ENCODE measurements around the gene SHD. TPM values are rescaled to one million over a fixed set of nuclear protein-coding genes. Genes with fewer than 3 reads are reported as not detected.
A peak's percentile ranks its signal among the peaks of the same experiment; 100 is the strongest.

SHD gene
- total and polyA plus RNA-seq, 3 experiments from 2014 or later = not detected

DNA sequence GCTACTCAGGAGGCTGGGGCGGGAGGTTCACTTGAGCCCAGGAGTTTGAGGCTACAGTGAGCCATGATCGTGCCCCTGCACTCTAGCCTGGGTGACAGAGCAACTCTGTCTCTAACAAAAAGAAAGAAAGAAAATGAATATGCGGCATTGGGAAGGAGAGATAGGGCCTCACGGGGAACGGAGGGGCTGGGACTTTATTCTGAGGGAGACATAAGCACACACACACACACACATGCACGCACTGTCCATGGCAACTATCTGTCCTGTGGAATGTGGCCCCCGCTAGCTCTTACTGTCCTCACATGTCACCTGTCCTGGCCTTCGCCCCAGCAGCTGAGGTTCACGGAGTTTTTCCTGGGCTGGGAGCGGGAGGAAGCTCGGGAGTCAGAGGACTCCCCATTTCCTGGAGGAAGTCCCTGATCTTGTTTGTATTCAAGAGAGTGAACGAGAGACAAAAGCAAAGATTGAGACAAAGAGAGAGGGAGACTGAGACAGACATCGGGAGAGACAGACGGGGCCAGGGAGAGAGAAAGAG is 58.9 kb downstream of the SHD start:
- Histone ChIP-seq H3K36me3 (ENCODE audit: insufficient read depth, low read length) (no peaks in the 10 kb centered on the region), H3K4me1 (ENCODE audit: insufficient read depth, low read length) (peaks cover 14% of the 10 kb centered on the region), H3K27ac (ENCODE audit: low read depth, low read length) (peak overlapping the region; percentile 57), H3K9me3 (ENCODE audit: low read length) (no peaks in the 10 kb centered on the region), H3K27me3 (ENCODE audit: insufficient read depth, low read length, poor library complexity, severe bottlenecking) (no peaks in the 10 kb centered on the region), H3K4me3 (ENCODE audit: low read length) (peak overlapping the region; percentile 66)
- peaks cover 0 to 2% (median 0%) of the 10 kb centered on the region in 3 donors for H3K36me3 Mint-ChIP-seq
- no peak for DNase-seq
- CTCF ChIA-PET = interaction anchor here (1.0 to 2.5 kb wide), 2 partner anchors 64 to 70 kb away, joined by 3 to 8 read pairs; partner anchors contain the start of gene CHAF1A
- H3K4me3 Mint-ChIP-seq = peak overlapping the region; percentile 70 to 91 (median 79)
- peaks cover 0 to 3% of the 10 kb centered on the region in 2 donors for H3K27me3 Mint-ChIP-seq
- POLR2A ChIA-PET = interaction anchor here (0.5 to 0.8 kb wide), 2 partner anchors 15 to 106 kb away, joined by 3 to 4 read pairs; no protein-coding TSS in a partner anchor
- H3K9me3 Mint-ChIP-seq = no peaks in the 10 kb centered on the region
- peaks cover 23 to 31% (median 29%) of the 10 kb centered on the region in 3 donors for H3K4me1 Mint-ChIP-seq
- peak overlapping the region in 7 of 8 donors; percentile 29 to 88 (median 74) for H3K27ac Mint-ChIP-seq

DNA sequence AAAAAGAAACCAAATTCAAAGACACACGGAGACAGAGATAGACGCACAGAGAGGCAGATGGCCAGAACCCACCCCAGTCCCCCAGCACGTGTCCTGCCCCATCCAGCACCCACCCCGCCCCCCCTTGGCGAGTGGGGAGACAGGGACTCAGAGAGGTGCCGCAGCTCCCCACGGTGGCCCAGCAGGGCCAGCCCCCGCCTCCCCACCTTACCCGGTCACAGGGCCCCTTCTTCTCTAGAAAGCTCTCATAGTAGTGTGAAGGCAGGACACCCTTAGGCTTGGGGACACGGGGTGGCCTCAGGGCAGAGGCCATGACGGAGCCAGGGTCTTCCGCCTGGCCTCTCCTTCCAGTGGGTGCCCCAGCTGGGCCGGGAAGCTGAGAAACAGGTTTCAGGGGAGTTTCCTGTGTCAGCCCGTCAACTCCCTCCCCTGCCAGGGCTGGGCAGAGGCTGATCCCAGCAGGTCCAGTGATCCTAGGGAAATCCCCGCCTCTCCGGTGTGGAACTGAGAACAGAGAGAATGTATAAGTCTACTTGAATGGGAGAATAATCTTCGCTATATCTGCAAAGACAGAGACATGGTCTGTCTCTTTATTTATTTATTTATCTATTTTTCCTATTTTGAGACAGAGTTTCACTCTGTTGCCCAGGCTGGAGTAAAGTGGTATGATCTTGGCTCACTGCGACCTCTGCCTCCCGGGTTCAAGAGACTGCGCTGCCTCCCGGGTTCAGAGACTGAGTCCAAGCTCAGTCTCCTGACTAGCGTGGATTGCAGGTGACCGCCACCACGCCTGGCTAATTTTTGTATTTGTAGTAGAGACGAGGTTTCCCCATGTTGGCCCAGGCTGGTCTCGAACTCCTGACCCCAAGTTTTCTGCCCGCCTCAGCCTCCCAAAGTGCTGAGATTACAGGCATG is 59.6 kb downstream of the SHD start, which contains the start of gene STAP2:
TSS of gene STAP2 (minus strand) at position 387 of the 915 bp plus-strand sequence. CDS start at position 313, 74 bp downstream.
- peak within 1 kb of the TSS; percentile 57 for H3K27ac ChIP-seq (ENCODE audit: low read depth, low read length)
- H3K4me1 ChIP-seq (ENCODE audit: insufficient read depth, low read length) = peaks cover 14% of the 10 kb centered on the region
- H3K36me3 ChIP-seq (ENCODE audit: insufficient read depth, low read length) = no peaks in the 10 kb centered on the region
- no peaks in the 10 kb centered on the region for H3K27me3 ChIP-seq (ENCODE audit: insufficient read depth, low read length, poor library complexity, severe bottlenecking)
- peaks cover 0 to 4% (median 0%) of the 10 kb centered on the region in 3 donors for H3K36me3 Mint-ChIP-seq
- H3K4me3 ChIP-seq (ENCODE audit: low read length) = peak within 1 kb of the TSS; percentile 66
- no peaks in the 10 kb centered on the region for H3K9me3 ChIP-seq (ENCODE audit: low read length)
- CTCF ChIA-PET = interaction anchor here (1.0 to 2.5 kb wide), 2 partner anchors 64 to 71 kb away, joined by 3 to 8 read pairs; partner anchors contain the start of gene CHAF1A
- H3K4me1 Mint-ChIP-seq = peaks cover 25 to 33% (median 33%) of the 10 kb centered on the region in 3 donors
- peak in 1 of 5 donors; percentile 17 for DNase-seq
- peak within 1 kb of the TSS in 7 of 8 donors; percentile 29 to 88 (median 77) for H3K27ac Mint-ChIP-seq
- H3K4me3 Mint-ChIP-seq = peak within 1 kb of the TSS; percentile 70 to 91 (median 79)
- no peaks in the 10 kb centered on the region for H3K9me3 Mint-ChIP-seq
- peaks cover 0 to 3% of the 10 kb centered on the region in 2 donors for H3K27me3 Mint-ChIP-seq
- POLR2A ChIA-PET = interaction anchor here (0.5 to 0.8 kb wide), 2 partner anchors 14 to 106 kb away, joined by 3 to 4 read pairs; no protein-coding TSS in a partner anchor

Other genes with a start within 250 kb of the SHD start
- 10 to 100 TPM; 44.1 to 46.8 TPM for gene ZBTB7A, start 212.4 kb upstream of the SHD start, total RNA-seq
- gene ZBTB7A, start 212.4 kb upstream of the SHD start, polyA plus RNA-seq = 86.1 TPM
- gene MAP2K2, start 155.1 kb upstream of the SHD start, total RNA-seq = 100 to 1,000 TPM; 161 to 164 TPM
- gene MAP2K2, start 155.1 kb upstream of the SHD start, polyA plus RNA-seq = 122 TPM
- not detected for gene CREB3L3, start 125.6 kb upstream of the SHD start, total RNA-seq
- 0.07 TPM for gene CREB3L3, start 125.6 kb upstream of the SHD start, polyA plus RNA-seq
- gene SIRT6, start 96.7 kb upstream of the SHD start, total RNA-seq = 10 to 100 TPM; 33.5 to 38.6 TPM
- gene SIRT6, start 96.7 kb upstream of the SHD start, polyA plus RNA-seq = 1.6 TPM
- under 1 TPM; 0.89 to 0.90 TPM for gene ANKRD24, start 96.6 kb upstream of the SHD start, total RNA-seq
- 0.48 TPM for gene ANKRD24, start 96.6 kb upstream of the SHD start, polyA plus RNA-seq
- gene EBI3, start 49.7 kb upstream of the SHD start, total RNA-seq = 10 to 100 TPM; 14.2 to 14.8 TPM
- not detected for gene EBI3, start 49.7 kb upstream of the SHD start, polyA plus RNA-seq
- 10 to 100 TPM; 38.8 to 41.2 TPM for gene YJU2, start 32.2 kb upstream of the SHD start, total RNA-seq
- gene YJU2, start 32.2 kb upstream of the SHD start, polyA plus RNA-seq = 29.6 TPM
- 1 to 10 TPM; 5.9 to 7.0 TPM for gene TMIGD2, start 23.1 kb downstream of the SHD start, total RNA-seq
- gene TMIGD2, start 23.1 kb downstream of the SHD start, polyA plus RNA-seq = 40.5 TPM
- gene FSD1, start 25.3 kb downstream of the SHD start, total RNA-seq = 10 to 100 TPM; 10.9 to 13.9 TPM
- gene FSD1, start 25.3 kb downstream of the SHD start, polyA plus RNA-seq = 3.1 TPM
- gene STAP2, start 59.6 kb downstream of the SHD start, total RNA-seq = 1 to 10 TPM; 3.9 to 6.1 TPM
- gene STAP2, start 59.6 kb downstream of the SHD start, polyA plus RNA-seq = 1.8 TPM
- gene MPND, start 64.3 kb downstream of the SHD start, total RNA-seq = 10 to 100 TPM; 17.0 to 18.3 TPM
- gene MPND, start 64.3 kb downstream of the SHD start, polyA plus RNA-seq = 8.4 TPM
- gene SH3GL1, start 121.3 kb downstream of the SHD start, total RNA-seq = 10 to 100 TPM; 39.8 to 41.2 TPM
- gene SH3GL1, start 121.3 kb downstream of the SHD start, polyA plus RNA-seq = 24.7 TPM
- gene CHAF1A, start 123.4 kb downstream of the SHD start, total RNA-seq = 10 to 100 TPM; 65.2 to 69.5 TPM
- 5.8 TPM for gene CHAF1A, start 123.4 kb downstream of the SHD start, polyA plus RNA-seq
- gene UBXN6, start 178.5 kb downstream of the SHD start, total RNA-seq = 10 to 100 TPM; 56.6 to 60.0 TPM
- 5.2 TPM for gene UBXN6, start 178.5 kb downstream of the SHD start, polyA plus RNA-seq
- 10 to 100 TPM; 42.7 to 45.4 TPM for gene HDGFL2, start 193.0 kb downstream of the SHD start, total RNA-seq
- gene HDGFL2, start 193.0 kb downstream of the SHD start, polyA plus RNA-seq = 24.9 TPM
- under 1 TPM in 1 of 2 experiments, not detected in 1; 0.04 TPM for gene PLIN4, start 239.2 kb downstream of the SHD start, total RNA-seq
- gene PLIN4, start 239.2 kb downstream of the SHD start, polyA plus RNA-seq = 0.15 TPM